Natural killer cell (primary cell): ENCODE measurements around the gene MBNL1. TPM values are rescaled to one million over a fixed set of nuclear protein-coding genes. Genes with fewer than 3 reads are reported as not detected.

Experiments used
- ATAC-seq, 3 donors: fragments of 150-1000 bp in 2 of 3; fragments of 200-7000 bp in 1 of 3; cut with Tn5 transposase; 1 replicate in 1 of 3; 2 replicates in 2 of 3; pipeline ENCODE4 v1.10.0; 2021; ENCODE audit warnings: mild to moderate bottlenecking in 2 of 3, moderate library complexity in 2 of 3
- DNase-seq, 2 donors: peaks; one replicate each; pipeline versions ENCODE4 v3.0.0 to v3.0.0-alpha.2; 2013 to 2021; ENCODE audit warnings: mixed read lengths in 1 of 2
- H3K27ac ChIP-seq: one replicate; pipeline ENCODE4 v1.5.1; 2013; ENCODE audit warnings: mild to moderate bottlenecking, low read length
- H3K27me3 ChIP-seq: one replicate; pipeline ENCODE4 v1.6.1; 2013; ENCODE audit warnings: low read length; ENCODE audit not compliant: control insufficient read depth, insufficient read depth
- H3K36me3 ChIP-seq: one replicate; pipeline ENCODE4 v1.6.1; 2013; ENCODE audit warnings: low read length; ENCODE audit not compliant: control insufficient read depth, insufficient read depth
- H3K4me1 ChIP-seq: one replicate; pipeline ENCODE4 v1.6.1; 2013; ENCODE audit warnings: low read length; ENCODE audit not compliant: control insufficient read depth, insufficient read depth
- H3K4me3 ChIP-seq: one replicate; pipeline ENCODE4 v1.5.1; 2013; ENCODE audit warnings: low read length
- H3K9me3 ChIP-seq: one replicate; pipeline ENCODE4 v1.6.1; 2013; ENCODE audit warnings: low read length; ENCODE audit not compliant: control insufficient read depth, insufficient read depth
- H3K27ac Mint-ChIP-seq, 2 donors: one replicate each; pipeline ENCODE4 v1.8.0; 2022; ENCODE audit warnings: mild to moderate bottlenecking in 2 of 2, mixed read lengths in 2 of 2, moderate library complexity in 1 of 2
- H3K27me3 Mint-ChIP-seq, 2 donors: one replicate each; pipeline ENCODE4 v1.8.0; 2022; ENCODE audit warnings: low read depth in 2 of 2, mixed read lengths in 2 of 2
- H3K36me3 Mint-ChIP-seq: one replicate; pipeline ENCODE4 v1.8.0; 2022; ENCODE audit warnings: mixed read lengths
- H3K4me1 Mint-ChIP-seq, 2 donors: one replicate each; pipeline ENCODE4 v1.8.0; 2022; ENCODE audit warnings: mixed read lengths in 2 of 2
- H3K4me3 Mint-ChIP-seq: one replicate; pipeline ENCODE4 v1.8.0; 2022; ENCODE audit warnings: mild to moderate bottlenecking, moderate library complexity, mixed read lengths
- H3K9me3 Mint-ChIP-seq, 2 donors: one replicate each; pipeline ENCODE4 v1.8.0; 2022; ENCODE audit warnings: mixed read lengths in 2 of 2
- CTCF ChIP-seq: fragments of 200-600 bp; IDR thresholded peaks from one replicate; pipeline ENCODE4 v1.8.0; 2022; ENCODE audit warnings: antibody characterized with exemption
- WGBS: methylation state at CpG from one replicate; pipeline ENCODE4 v1.1.7; 2013; ENCODE audit warnings: missing lambda C conversion rate; ENCODE audit not compliant: insufficient coverage; 5-methylcytosine and 5-hydroxymethylcytosine counted together
- intact Hi-C: fragments of 100-400 bp; cut with micrococcal nuclease; formaldehyde crosslinking; loops from one replicate; pipeline ENCODE4 v1.14.2; 2022
- total RNA-seq, 4 donors: library from RNA; stranded (reverse); fragments of 120-200 nt in 1 of 4; gene quantifications; one replicate each; pipeline versions ENCODE4 v1.2.3 to v1.2.4, GENCODE V29; 2013 to 2022

MBNL1 gene
- total RNA-seq, 3 donors from 2014 or later (not counting 1 experiment from before 2014, with no cell fraction given): 600 to 704 (median 607) TPM

GRCh38 chr3:152445212-152445611 is 176.5 kb downstream of the MBNL1 start:
- H3K4me1 ChIP-seq: peaks cover 7% of the 10 kb centered on the region
- no peak overlapping the region for H3K4me3 Mint-ChIP-seq

DNA sequence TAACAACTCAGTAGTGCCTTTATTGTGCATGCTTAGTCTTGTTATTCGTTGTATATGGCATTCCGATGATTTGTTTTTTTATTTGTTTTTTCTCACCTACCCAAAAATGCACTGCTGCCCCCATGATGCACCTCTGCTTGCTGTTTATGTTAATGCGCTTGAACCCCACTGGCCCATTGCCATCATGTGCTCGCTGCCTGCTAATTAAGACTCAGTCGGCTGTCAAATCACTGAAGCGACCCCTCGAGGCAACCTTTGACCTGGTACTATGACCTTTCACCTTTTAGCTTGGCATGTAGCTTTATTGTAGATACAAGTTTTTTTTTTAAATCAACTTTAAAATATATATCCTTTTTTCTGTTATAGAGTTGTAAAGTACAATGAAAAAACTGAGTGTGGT is 177.8 kb downstream of the MBNL1 start:
- Histone ChIP-seq H3K4me1 (peaks cover 7% of the 10 kb centered on the region), H3K36me3 (peaks cover 65% of the 10 kb centered on the region), H3K27me3 (no peaks in the 10 kb centered on the region), H3K27ac (no peak overlapping the region), H3K4me3 (no peak overlapping the region), H3K9me3 (no peaks in the 10 kb centered on the region)
- ATAC-seq (no peak), DNase-seq (no peak)
- 93% methylated on average over 5 of the region's 7 CpGs for WGBS
- Mint-ChIP-seq H3K27ac (peak overlapping the region; percentile 84 to 85), H3K36me3 (no peaks in the 10 kb centered on the region), H3K4me3 (no peak overlapping the region), H3K27me3 (no peaks in the 10 kb centered on the region), H3K4me1 (peaks cover 58 to 62% of the 10 kb centered on the region in 2 donors), H3K9me3 (no peaks in the 10 kb centered on the region)
- intact Hi-C loops: loop anchor here (10.0 kb wide), 1 partner anchor 122 kb away; no protein-coding TSS in a partner anchor
- no peak for TF ChIP-seq CTCF

More at GRCh38 chr3:152445212-152445611, 176.5 kb downstream of the MBNL1 start:
- ATAC-seq (no peak), DNase-seq (no peak)
- Mint-ChIP-seq H3K27me3 (no peaks in the 10 kb centered on the region), H3K27ac (peak overlapping the region; percentile 84 to 85), H3K4me1 (peaks cover 51 to 53% of the 10 kb centered on the region in 2 donors), H3K36me3 (no peaks in the 10 kb centered on the region), H3K9me3 (no peaks in the 10 kb centered on the region)
- Histone ChIP-seq H3K36me3 (peaks cover 54% of the 10 kb centered on the region), H3K4me3 (no peak overlapping the region), H3K9me3 (no peaks in the 10 kb centered on the region), H3K27ac (no peak overlapping the region), H3K27me3 (no peaks in the 10 kb centered on the region)
- 82% methylated on average over 6 of the region's 6 CpGs for WGBS
- no peak for TF ChIP-seq CTCF
- intact Hi-C loops: loop anchor here (10.0 kb wide), 1 partner anchor 120 kb away; no protein-coding TSS in a partner anchor

GRCh38 chr3:152447511-152447910 is 178.8 kb downstream of the MBNL1 start:
- no peak overlapping the region for H3K27ac ChIP-seq
- H3K27ac Mint-ChIP-seq: peak overlapping the region; percentile 84 to 85
- peak overlapping the region; percentile 26 for H3K4me3 Mint-ChIP-seq
- peak in 1 of 3 donors; percentile 33 for ATAC-seq
- no peaks in the 10 kb centered on the region for H3K36me3 Mint-ChIP-seq
- H3K27me3 ChIP-seq: no peaks in the 10 kb centered on the region
- intact Hi-C loops: loop anchor here (10.0 kb wide), 1 partner anchor 123 kb away; no protein-coding TSS in a partner anchor
- peaks cover 62 to 68% of the 10 kb centered on the region in 2 donors for H3K4me1 Mint-ChIP-seq
- WGBS: 61% methylated on average over 3 of the region's 3 CpGs
- H3K9me3 Mint-ChIP-seq: no peaks in the 10 kb centered on the region
- DNase-seq: peak in 1 of 2 donors; percentile 65
- peaks cover 3% of the 10 kb centered on the region for H3K4me1 ChIP-seq
- H3K36me3 ChIP-seq: peaks cover 75% of the 10 kb centered on the region
- H3K4me3 ChIP-seq: no peak overlapping the region
- H3K27me3 Mint-ChIP-seq: no peaks in the 10 kb centered on the region
- no peak for TF ChIP-seq CTCF
- no peaks in the 10 kb centered on the region for H3K9me3 ChIP-seq

- no peak for ATAC-seq
- DNase-seq: no peak
- Histone ChIP-seq H3K4me3 (no peak overlapping the region), H3K9me3 (no peaks in the 10 kb centered on the region), H3K4me1 (peaks cover 3% of the 10 kb centered on the region), H3K27ac (no peak overlapping the region), H3K27me3 (no peaks in the 10 kb centered on the region), H3K36me3 (peaks cover 79% of the 10 kb centered on the region)
- intact Hi-C loops: loop anchor here (10.0 kb wide), 1 partner anchor 123 kb away; no protein-coding TSS in a partner anchor
- H3K9me3 Mint-ChIP-seq: no peaks in the 10 kb centered on the region
- H3K4me1 Mint-ChIP-seq: peaks cover 61 to 67% of the 10 kb centered on the region in 2 donors
- WGBS: 78% methylated on average over 1 of the region's 1 CpG
- H3K36me3 Mint-ChIP-seq: no peaks in the 10 kb centered on the region
- peak overlapping the region; percentile 84 to 85 for H3K27ac Mint-ChIP-seq
- H3K4me3 Mint-ChIP-seq: no peak overlapping the region
- TF ChIP-seq CTCF: no peak
- H3K27me3 Mint-ChIP-seq: no peaks in the 10 kb centered on the region
These were observed 179.4 kb downstream of the MBNL1 start for GRCh38 chr3:152448091-152448490.
